Urothelium cell line (cell line): ENCODE measurements around the gene GGCX.
"Not testable (repeated sequence)": the region's sequence is repeated elsewhere in the genome, so short reads cannot be mapped to it uniquely, and the experiment has no call there.

Experiments used
- DNase-seq: peaks from one replicate; pipeline ENCODE4 v3.0.0; 2011; ENCODE audit warnings: low spot score, mixed read lengths
- FAIRE-seq: peaks from 2 replicates; lab custom pipeline; 2011; peaks lifted over from hg19 to GRCh38; lab: Jason Lieb, UNC

The GGCX gene

GRCh38 chr2:85561280-85562212 lies at the start of gene GGCX:
Gene GGCX (minus strand): TSS chr2:85561493. CDS start chr2:85561428, 65 bp downstream.
- FAIRE-seq, result no peak
- peak; percentile 93 for DNase-seq

- no peak for FAIRE-seq
- no peak for DNase-seq
Observed at GRCh38 chr2:85607268-85608215, 46.2 kb upstream of the GGCX start.

GRCh38 chr2:85606116-85606455 lies 44.8 kb upstream of the GGCX start:
- no peak for DNase-seq
- no peak for FAIRE-seq

GRCh38 chr2:85605406-85606115 lies 44.3 kb upstream of the GGCX start:
- FAIRE-seq (no peak), DNase-seq (no peak)

GRCh38 chr2:85604568-85605339 lies 43.5 kb upstream of the GGCX start:
- DNase-seq (no peak), FAIRE-seq (no peak)

- not testable (repeated sequence) for DNase-seq, FAIRE-seq
Observed at GRCh38 chr2:85604133-85604444, 42.8 kb upstream of the GGCX start.

GRCh38 chr2:85602476-85603234 lies 41.4 kb upstream of the GGCX start, which contains the start of gene TMEM150A:
Gene TMEM150A (minus strand): TSS chr2:85602698. CDS start chr2:85601948, 750 bp downstream.
- DNase-seq (peak; percentile 95), FAIRE-seq (no peak)

- DNase-seq (peak; percentile 58), FAIRE-seq (no peak)
Observed at GRCh38 chr2:85601771-85602475, 40.6 kb upstream of the GGCX start.

- DNase-seq (no peak), FAIRE-seq (no peak)
Observed at GRCh38 chr2:85600951-85601770, 39.9 kb upstream of the GGCX start.

- FAIRE-seq, result no peak
- no peak for DNase-seq
Observed at GRCh38 chr2:85600235-85600575, 38.9 kb upstream of the GGCX start.

GRCh38 chr2:85599468-85600234 lies 38.4 kb upstream of the GGCX start:
- no peak for FAIRE-seq
- no peak for DNase-seq

- DNase-seq (no peak), FAIRE-seq (no peak)
Observed at GRCh38 chr2:85598594-85599340, 37.5 kb upstream of the GGCX start.

GRCh38 chr2:85597241-85597640 lies 35.9 kb upstream of the GGCX start:
- FAIRE-seq, result no peak
- DNase-seq, result no peak

GRCh38 chr2:85596486-85597143 lies 35.3 kb upstream of the GGCX start:
- no peak for DNase-seq
- no peak for FAIRE-seq

- FAIRE-seq (no peak), DNase-seq (no peak)
Observed at GRCh38 chr2:85596026-85596333, 34.7 kb upstream of the GGCX start.

GRCh38 chr2:85595301-85596025 lies 34.2 kb upstream of the GGCX start, which contains the start of gene RNF181:
Gene RNF181 (plus strand): TSS chr2:85595745. CDS start chr2:85595764, 19 bp downstream.
- FAIRE-seq (peak; percentile 67), DNase-seq (peak; percentile 96)
